Testis (tissue), 2 donors: ENCODE data around the gene C1QTNF5.

ENCODE experiments used
- CTCF ChIP-seq, 3 experiments: fragments of 450-650 bp in 2 of 3; fragments of 200-600 bp in 1 of 3; sonication (generic) in 1 of 3; IDR thresholded peaks; one replicate each; pipeline ENCODE4 v1.5.1; 2016 to 2019; ENCODE audit warnings: antibody characterized with exemption in 3 of 3, mild to moderate bottlenecking in 2 of 3, moderate library complexity in 1 of 3
- POLR2A ChIP-seq: fragments of 450-650 bp; IDR thresholded peaks from one replicate; pipeline ENCODE4 v1.6.1; 2017; ENCODE audit warnings: antibody characterized with exemption, mild to moderate bottlenecking, moderate library complexity

GRCh38 chr11:119342362-119343130, 1.9 kb upstream of the C1QTNF5 start:
- TF ChIP-seq CTCF (IDR thresholded peaks at IDR 0.05): no peak
- TF ChIP-seq POLR2A: no peak
